K562 (cell line): Measurements from ENCODE around the gene PSMA5. TPM values are rescaled to one million over a fixed set of nuclear protein-coding genes. Genes with fewer than 3 reads are reported as not detected.

ENCODE experiments used
- ELF2 ChIP-seq: fragments of 250-450 bp; sonication (Bioruptor Pico); IDR thresholded peaks from 2 replicates; pipeline ENCODE4 v1.5.0; 2021; ENCODE audit warnings: mild to moderate bottlenecking
- GABPB2 ChIP-seq: fragments of 250-450 bp; sonication (Bioruptor Pico); conservative IDR thresholded peaks from 2 replicates; pipeline ENCODE4 v1.5.1; 2021; ENCODE audit warnings: mild to moderate bottlenecking
- HDAC1 ChIP-seq, 2 experiments: fragments of 450-650 bp; IDR thresholded peaks; 2 replicates each; pipeline ENCODE4 v1.6.1; 2016 to 2017; ENCODE audit warnings: inconsistent platforms in 1 of 2, mild to moderate bottlenecking in 1 of 2, moderate library complexity in 1 of 2
- HDAC2 ChIP-seq: fragments of 450-650 bp; IDR thresholded peaks from 2 replicates; pipeline ENCODE4 v1.6.1; 2016; ENCODE audit warnings: mild to moderate bottlenecking
- HOXB6 ChIP-seq: fragments of 250-450 bp; sonication (Bioruptor Pico); IDR thresholded peaks from 2 replicates; pipeline ENCODE4 v1.5.1; 2022; ENCODE audit warnings: mild to moderate bottlenecking, borderline replicate concordance
- JUN ChIP-seq, 2 experiments: sonication (generic) in 1 of 2; formaldehyde crosslinking in 1 of 2; IDR thresholded peaks; 2 replicates each; pipeline versions ENCODE4 v1.6.1 to v1.8.0; 2012 to 2022; ENCODE audit warnings: borderline replicate concordance in 2 of 2, mild to moderate bottlenecking in 2 of 2, improper control_type of control experiment in 1 of 2, low read depth in 1 of 2, low read length in 1 of 2, missing genetic modification reagents in 1 of 2
- MCM2 ChIP-seq: fragments of 450-650 bp; IDR thresholded peaks from 2 replicates; pipeline ENCODE4 v1.6.1; 2017; ENCODE audit warnings: low read depth, mild to moderate bottlenecking
- MIER1 ChIP-seq: fragments of 450-650 bp; IDR thresholded peaks from 2 replicates; pipeline ENCODE4 v1.6.1; 2016; ENCODE audit warnings: antibody characterized with exemption, mild to moderate bottlenecking, low read depth
- NRF1 ChIP-seq, 2 experiments: fragments of 450-650 bp; IDR thresholded peaks in 1 of 2; conservative IDR thresholded peaks in 1 of 2; 2 replicates each; pipeline ENCODE4 v1.6.1; 2014; ENCODE audit warnings: mild to moderate bottlenecking in 2 of 2
- PHTF2 ChIP-seq: fragments of 250-450 bp; sonication (Bioruptor Pico); IDR thresholded peaks from 2 replicates; pipeline ENCODE4 v1.5.0; 2021; ENCODE audit warnings: mild to moderate bottlenecking
- PML ChIP-seq: IDR thresholded peaks from 2 replicates; pipeline ENCODE4 v1.6.1; 2012; ENCODE audit warnings: low read length, inconsistent platforms
- PRMT5 ChIP-seq: sonication (generic); formaldehyde crosslinking; IDR thresholded peaks from 2 replicates; pipeline ENCODE4 v1.5.0; 2020; ENCODE audit warnings: missing genetic modification reagents
- PRPF4 ChIP-seq: fragments of 200-400 bp; formaldehyde crosslinking; IDR thresholded peaks from one replicate; pipeline ENCODE4 v1.6.1; 2017; ENCODE audit warnings: low read length, low read depth, mild to moderate bottlenecking; ENCODE audit not compliant: insufficient read depth, poor library complexity, severe bottlenecking
- RBM15 ChIP-seq: fragments of 200-400 bp; formaldehyde crosslinking; IDR thresholded peaks from 2 replicates; pipeline ENCODE4 v1.6.1; 2018; ENCODE audit warnings: mild to moderate bottlenecking, low read length, moderate library complexity; ENCODE audit not compliant: insufficient read depth
- ZNF165 ChIP-seq: fragments of 250-450 bp; sonication (Bioruptor Pico); IDR thresholded peaks from 2 replicates; pipeline ENCODE4 v1.4.0; 2020; ENCODE audit warnings: borderline replicate concordance
- ZNF23 ChIP-seq: fragments of 250-450 bp; sonication (Bioruptor Pico); IDR thresholded peaks from 2 replicates; pipeline ENCODE4 v1.4.0; 2020; ENCODE audit warnings: mild to moderate bottlenecking
- ZNF766 ChIP-seq: fragments of 200-800 bp; sonication (Bioruptor generic); conservative IDR thresholded peaks from 2 replicates; pipeline ENCODE4 v1.6.1; 2016; ENCODE audit warnings: missing genetic modification characterization, missing compliant biosample characterization
- ZNF785 ChIP-seq: fragments of 250-450 bp; sonication (Bioruptor Pico); IDR thresholded peaks from 2 replicates; pipeline ENCODE4 v1.4.0; 2020; ENCODE audit warnings: mild to moderate bottlenecking
- polyA plus RNA-seq, 8 experiments: library from polyadenylated mRNA; depleted of rRNA in 4 of 8; stranded (reverse) in 5 of 8; unstranded in 3 of 8; fragments of >200 nt; fragmentation: Nextera tagmentation in 2 of 8; fragmentation: Illumina TruSeq in 1 of 8; extraction: Ambion mirVana in 2 of 8; extraction: Trizol in 1 of 8; gene quantifications; 2 replicates each; pipeline versions ENCODE4 v1.2.1 to v1.2.3, GENCODE V29; 2011 to 2014; ENCODE audit warnings: inconsistent platforms in 1 of 8, missing spikeins in 1 of 8
- total RNA-seq, 7 experiments: library from RNA; depleted of rRNA in 6 of 7; stranded (reverse); fragments of >200 nt in 6 of 7; fragmentation: Illumina TruSeq in 2 of 7; extraction: Trizol in 2 of 7; gene quantifications; 2 replicates each; pipeline versions ENCODE4 v1.2.1 to v1.2.3, GENCODE V29; 2011 to 2021; ENCODE audit warnings: low replicate concordance in 1 of 7
- TF ChIP-seq, protein P1 (sequence below): sonication (generic); formaldehyde crosslinking; IDR thresholded peaks from 2 replicates; pipeline ENCODE4 v1.8.1; 2023; ENCODE audit warnings: mild to moderate bottlenecking, missing genetic modification reagents
- TF ChIP-seq, protein P2 (sequence below): sonication (generic); formaldehyde crosslinking; IDR thresholded peaks from 2 replicates; pipeline ENCODE4 v1.8.0; 2022; ENCODE audit warnings: mild to moderate bottlenecking, missing genetic modification reagents
- TF ChIP-seq, protein P3 (sequence below), 2 experiments: fragments of 250-450 bp in 1 of 2; fragments of 450-650 bp in 1 of 2; sonication (Bioruptor Pico) in 1 of 2; IDR thresholded peaks; 2 replicates each; pipeline versions ENCODE4 v1.6.1 to v1.8.0; 2016 to 2021; ENCODE audit warnings: mild to moderate bottlenecking in 2 of 2, moderate library complexity in 2 of 2, missing compliant biosample characterization in 1 of 2, missing genetic modification characterization in 1 of 2
- TF ChIP-seq, protein P4 (sequence below): fragments of 450-650 bp; IDR thresholded peaks from 2 replicates; pipeline ENCODE4 v1.6.1; 2018; ENCODE audit warnings: mild to moderate bottlenecking, low read depth; ENCODE audit not compliant: partially characterized antibody
- TF ChIP-seq, protein P5 (sequence below): sonication (generic); formaldehyde crosslinking; IDR thresholded peaks from 2 replicates; pipeline ENCODE4 v1.9.0; 2022; ENCODE audit warnings: mild to moderate bottlenecking, missing genetic modification reagents

PSMA5 gene
- total and polyA plus RNA-seq, 9 of the 15 experiments (the other 6 are each of a cell fraction or from before 2014, with no cell fraction given), result 82.6 to 542 (median 287) TPM

DNA sequence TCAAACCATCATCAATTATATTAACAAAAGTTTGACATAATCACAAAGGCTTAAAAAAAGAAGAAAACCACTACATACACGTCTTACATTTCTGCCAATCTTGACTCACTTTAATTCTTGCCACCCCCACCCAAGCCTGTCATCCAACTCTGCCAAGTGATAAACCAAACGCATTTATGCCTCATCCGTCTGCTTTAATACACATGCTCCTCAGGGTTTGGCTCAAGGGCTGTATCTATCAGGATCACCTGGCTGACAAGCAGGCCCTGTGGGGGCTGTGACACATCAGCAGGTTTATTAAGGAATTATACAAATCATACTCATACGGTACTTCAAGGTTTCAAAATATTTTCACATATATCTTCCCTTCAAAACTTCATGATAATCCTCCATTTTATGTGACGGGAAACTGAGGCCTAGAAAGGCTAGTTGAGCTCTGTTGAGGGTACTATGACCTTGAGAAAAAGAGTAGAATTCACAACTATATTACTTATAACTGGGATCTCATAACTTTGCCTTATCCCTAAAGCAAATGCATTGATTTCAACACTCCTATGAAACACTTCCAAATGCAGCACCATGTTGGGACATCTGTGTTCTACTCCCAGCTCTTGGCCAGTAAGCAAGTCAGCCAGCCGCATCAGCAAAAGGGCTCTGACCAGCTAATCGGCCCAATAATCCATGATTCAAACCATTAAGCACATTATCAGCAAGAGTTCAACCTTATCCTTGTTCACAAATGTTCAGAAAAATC is 37.2 kb downstream of the PSMA5 start (continued):
- no peak for TF ChIP-seq ZNF766 (CRISPR knock-in tag)
- no peak for TF ChIP-seq PRPF4
- no peak for TF ChIP-seq PML
- no peak; the same call in 1 of the 2 replicates for TF ChIP-seq HDAC2
- no peak for TF ChIP-seq ELF2 (CRISPR knock-in tag)
- TF ChIP-seq GABPB2, result no peak
- TF ChIP-seq MIER1, result no peak
- TF ChIP-seq NRF1 (conservative IDR thresholded peaks at IDR 0.05 in 1 of 2, IDR thresholded peaks at IDR 0.05 in 1 of 2), result 0 out of 4 replicates have a peak, but pooled peaks of 1 of the 2 experiments have one; percentile 17
- TF ChIP-seq, protein P1, sequence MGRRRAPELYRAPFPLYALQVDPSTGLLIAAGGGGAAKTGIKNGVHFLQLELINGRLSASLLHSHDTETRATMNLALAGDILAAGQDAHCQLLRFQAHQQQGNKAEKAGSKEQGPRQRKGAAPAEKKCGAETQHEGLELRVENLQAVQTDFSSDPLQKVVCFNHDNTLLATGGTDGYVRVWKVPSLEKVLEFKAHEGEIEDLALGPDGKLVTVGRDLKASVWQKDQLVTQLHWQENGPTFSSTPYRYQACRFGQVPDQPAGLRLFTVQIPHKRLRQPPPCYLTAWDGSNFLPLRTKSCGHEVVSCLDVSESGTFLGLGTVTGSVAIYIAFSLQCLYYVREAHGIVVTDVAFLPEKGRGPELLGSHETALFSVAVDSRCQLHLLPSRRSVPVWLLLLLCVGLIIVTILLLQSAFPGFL (CRISPR knock-in tag), result 0 out of 2 replicates have a peak, but pooled peaks have one; percentile 43
- TF ChIP-seq ZNF23 (CRISPR knock-in tag), result no peak
- no peak for TF ChIP-seq PRMT5
- 0 out of 2 replicates have a peak, but pooled peaks have one; percentile 54 for TF ChIP-seq ZNF165 (CRISPR knock-in tag)
- TF ChIP-seq, protein P2, sequence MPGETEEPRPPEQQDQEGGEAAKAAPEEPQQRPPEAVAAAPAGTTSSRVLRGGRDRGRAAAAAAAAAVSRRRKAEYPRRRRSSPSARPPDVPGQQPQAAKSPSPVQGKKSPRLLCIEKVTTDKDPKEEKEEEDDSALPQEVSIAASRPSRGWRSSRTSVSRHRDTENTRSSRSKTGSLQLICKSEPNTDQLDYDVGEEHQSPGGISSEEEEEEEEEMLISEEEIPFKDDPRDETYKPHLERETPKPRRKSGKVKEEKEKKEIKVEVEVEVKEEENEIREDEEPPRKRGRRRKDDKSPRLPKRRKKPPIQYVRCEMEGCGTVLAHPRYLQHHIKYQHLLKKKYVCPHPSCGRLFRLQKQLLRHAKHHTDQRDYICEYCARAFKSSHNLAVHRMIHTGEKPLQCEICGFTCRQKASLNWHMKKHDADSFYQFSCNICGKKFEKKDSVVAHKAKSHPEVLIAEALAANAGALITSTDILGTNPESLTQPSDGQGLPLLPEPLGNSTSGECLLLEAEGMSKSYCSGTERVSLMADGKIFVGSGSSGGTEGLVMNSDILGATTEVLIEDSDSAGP, result no peak
- TF ChIP-seq, protein P3, sequence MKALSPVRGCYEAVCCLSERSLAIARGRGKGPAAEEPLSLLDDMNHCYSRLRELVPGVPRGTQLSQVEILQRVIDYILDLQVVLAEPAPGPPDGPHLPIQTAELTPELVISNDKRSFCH (CRISPR knock-in tag; IDR thresholded peaks at IDR 0.05), result no peak
- TF ChIP-seq, protein P3 (tag; IDR thresholded peaks at IDR 0.05), result no peak
- TF ChIP-seq, protein P4, sequence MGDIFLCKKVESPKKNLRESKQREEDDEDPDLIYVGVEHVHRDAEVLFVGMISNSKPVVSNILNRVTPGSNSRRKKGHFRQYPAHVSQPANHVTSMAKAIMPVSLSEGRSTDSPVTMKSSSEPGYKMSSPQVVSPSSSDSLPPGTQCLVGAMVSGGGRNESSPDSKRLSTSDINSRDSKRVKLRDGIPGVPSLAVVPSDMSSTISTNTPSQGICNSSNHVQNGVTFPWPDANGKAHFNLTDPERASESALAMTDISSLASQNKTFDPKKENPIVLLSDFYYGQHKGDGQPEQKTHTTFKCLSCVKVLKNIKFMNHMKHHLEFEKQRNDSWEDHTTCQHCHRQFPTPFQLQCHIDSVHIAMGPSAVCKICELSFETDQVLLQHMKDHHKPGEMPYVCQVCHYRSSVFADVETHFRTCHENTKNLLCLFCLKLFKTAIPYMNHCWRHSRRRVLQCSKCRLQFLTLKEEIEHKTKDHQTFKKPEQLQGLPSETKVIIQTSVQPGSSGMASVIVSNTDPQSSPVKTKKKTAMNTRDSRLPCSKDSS, result no peak
- no peak for TF ChIP-seq RBM15
- 0 out of 2 replicates have a peak, but pooled peaks have one; percentile 23 for TF ChIP-seq JUN (IDR thresholded peaks at IDR 0.05; ENCODE audit: borderline replicate concordance, low read depth, low read length)
- TF ChIP-seq JUN (CRISPR knock-in tag; IDR thresholded peaks at IDR 0.05; ENCODE audit: borderline replicate concordance), result no peak
- no peak for TF ChIP-seq PHTF2 (CRISPR knock-in tag)
- no peak for TF ChIP-seq MCM2
- no peak for TF ChIP-seq ZNF785 (CRISPR knock-in tag)
- TF ChIP-seq HDAC1 (IDR thresholded peaks at IDR 0.05), result peak in 1 of 2 experiments; percentile 39; a peak in 1 of 4 replicates
- no peak for TF ChIP-seq HOXB6 (CRISPR knock-in tag)
- TF ChIP-seq, protein P5, sequence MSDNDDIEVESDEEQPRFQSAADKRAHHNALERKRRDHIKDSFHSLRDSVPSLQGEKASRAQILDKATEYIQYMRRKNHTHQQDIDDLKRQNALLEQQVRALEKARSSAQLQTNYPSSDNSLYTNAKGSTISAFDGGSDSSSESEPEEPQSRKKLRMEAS, result peak; percentile 16; the same call in 1 of the 2 replicates
